Panc1 (cell line): Measurements from ENCODE around the gene NTRK3. TPM values are rescaled to one million over a fixed set of nuclear protein-coding genes. Genes with fewer than 3 reads are reported as not detected.

ENCODE experiments used
- ATAC-seq: fragments of 200-7000 bp; cut with Tn5 transposase; 2 replicates; pipeline ENCODE4 v1.9.1; 2020; ENCODE audit warnings: mild to moderate bottlenecking, moderate library complexity
- BruUV-seq: library from RNA; stranded (reverse); fragments of 400-500 nt; replicated peaks from 2 replicates; lab custom pipeline; 2021; lab: Mats Ljungman, UMichigan
- CTCF ChIA-PET: fragments of 300-600 bp; sonication (Branson Sonifier 250); formaldehyde crosslinking; loops from one replicate; lab custom pipeline; 2022; ENCODE audit warnings: antibody characterized with exemption; lab: Charles Lee
- POLR2A ChIA-PET: fragments of 300-600 bp; sonication (Branson Sonifier 250); formaldehyde crosslinking; loops from one replicate; lab custom pipeline; 2022; ENCODE audit warnings: antibody characterized with exemption; lab: Charles Lee
- DNase-seq: peaks from one replicate; pipeline ENCODE4 v3.0.0-alpha.2; 2010; ENCODE audit warnings: low read depth, low spot score
- H3K27ac ChIP-seq: 2 replicates; pipeline ENCODE4 v1.5.1; 2011; ENCODE audit warnings: mild to moderate bottlenecking, low read length, inconsistent platforms
- H3K27me3 ChIP-seq: fragments of 200-500 bp; sonication (Bioruptor generic); 2 replicates; pipeline ENCODE4 v1.6.0; 2014; ENCODE audit warnings: low read length, inconsistent platforms; ENCODE audit not compliant: control insufficient read depth, insufficient read depth
- H3K36me3 ChIP-seq: fragments of 200-500 bp; sonication (Bioruptor generic); 2 replicates; pipeline ENCODE4 v1.5.1; 2014; ENCODE audit warnings: inconsistent platforms, mild to moderate bottlenecking, low read length, moderate library complexity; ENCODE audit not compliant: control insufficient read depth, insufficient read depth
- H3K4me1 ChIP-seq: 2 replicates; pipeline ENCODE4 v1.5.1; 2011; ENCODE audit warnings: inconsistent platforms, mild to moderate bottlenecking, low read length, moderate library complexity; ENCODE audit not compliant: control insufficient read depth, insufficient read depth
- H3K4me3 ChIP-seq, 2 experiments: 2 replicates each; pipeline ENCODE4 v1.5.1; 2011 to 2012; ENCODE audit warnings: low read depth in 2 of 2, low read length in 2 of 2, mild to moderate bottlenecking in 2 of 2, inconsistent platforms in 1 of 2, moderate library complexity in 1 of 2
- H3K9me3 ChIP-seq: fragments of 200-500 bp; sonication (Bioruptor generic); 2 replicates; pipeline ENCODE4 v1.5.1; 2014; ENCODE audit warnings: low read depth, mild to moderate bottlenecking, inconsistent platforms, low read length, moderate library complexity; ENCODE audit not compliant: control insufficient read depth, insufficient read depth
- POLR2AphosphoS5 ChIP-seq: IDR thresholded peaks from 2 replicates; pipeline ENCODE4 v1.6.1; 2012; ENCODE audit warnings: mild to moderate bottlenecking, low read depth, low read length, moderate library complexity
- SIN3A ChIP-seq: IDR thresholded peaks from 2 replicates; pipeline ENCODE4 v1.6.1; 2012; ENCODE audit warnings: low read depth, mild to moderate bottlenecking, low read length, moderate library complexity, borderline replicate concordance; ENCODE audit not compliant: insufficient read depth
- TCF7L2 ChIP-seq: IDR thresholded peaks from 2 replicates; pipeline ENCODE4 v1.6.1; 2011; ENCODE audit warnings: mild to moderate bottlenecking, low read depth, low read length, inconsistent platforms
- in situ Hi-C: cut with HindIII; loops from 2 replicates; pipeline ENCODE4 v1.10.0; 2016; ENCODE audit warnings: low sequenced_read_pairs, low pct_unique_long_range_greater_than_20kb
- intact Hi-C: fragments of 100-400 bp; cut with micrococcal nuclease; formaldehyde crosslinking; loops from one replicate; pipeline ENCODE4 v1.10.0; 2022; ENCODE audit not compliant: unreplicated experiment
- total RNA-seq: library from RNA; stranded (reverse); gene quantifications from one replicate; pipeline ENCODE4 v1.2.1, GENCODE V29; 2021; ENCODE audit not compliant: unreplicated experiment
- TF ChIP-seq, protein P1 (sequence below), 2 experiments: IDR thresholded peaks; 2 replicates each; pipeline ENCODE4 v1.6.1; 2011 to 2012; ENCODE audit warnings: low read depth in 2 of 2, control low read depth in 1 of 2, low read length in 1 of 2, mild to moderate bottlenecking in 1 of 2, moderate library complexity in 1 of 2; ENCODE audit not compliant: insufficient read depth in 1 of 2
- TF ChIP-seq, protein P2 (sequence below): fragments of 450-650 bp; IDR thresholded peaks from 2 replicates; pipeline ENCODE4 v1.5.1; 2017; ENCODE audit warnings: mild to moderate bottlenecking

Gene NTRK3
- total RNA-seq, 1 experiment from 2014 or later = not detected

DNA sequence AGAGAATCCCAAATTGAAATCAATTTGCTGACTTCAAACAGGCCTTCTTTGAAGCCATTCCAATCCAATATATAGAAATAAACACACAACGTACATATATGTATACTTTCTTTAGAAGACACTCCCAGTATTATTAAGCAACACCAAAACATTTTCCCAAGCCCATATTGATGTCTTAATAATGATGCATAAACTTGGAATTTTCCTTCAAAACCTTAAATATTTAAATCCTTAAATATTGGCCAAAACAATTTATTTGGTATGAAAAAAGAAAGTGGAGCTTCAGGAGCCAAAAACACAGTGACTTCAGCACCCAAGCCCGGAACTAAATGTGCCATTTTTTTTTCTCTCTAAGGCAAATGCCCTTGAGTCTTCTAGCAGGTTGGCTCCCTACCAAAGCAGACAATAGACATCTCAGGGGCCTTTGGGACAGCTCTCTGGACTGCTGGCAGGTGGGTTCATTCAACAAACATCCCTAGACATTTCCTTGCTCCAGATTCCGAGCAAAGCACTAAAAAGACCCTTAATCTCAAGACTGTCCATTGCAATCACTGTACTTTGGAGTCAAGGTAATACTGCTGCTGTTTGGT, 384.7 kb downstream of the NTRK3 start:
- Histone ChIP-seq H3K27me3 (no peaks in the 10 kb centered on the region), H3K27ac (no peak overlapping the region), H3K4me3 (no peak overlapping the region), H3K4me1 (no peaks in the 10 kb centered on the region), H3K9me3 (no peaks in the 10 kb centered on the region), H3K36me3 (no peaks in the 10 kb centered on the region)
- TF ChIP-seq POLR2AphosphoS5 (no peak), TCF7L2 (no peak), SIN3A (no peak)
- TF ChIP-seq, protein P1, sequence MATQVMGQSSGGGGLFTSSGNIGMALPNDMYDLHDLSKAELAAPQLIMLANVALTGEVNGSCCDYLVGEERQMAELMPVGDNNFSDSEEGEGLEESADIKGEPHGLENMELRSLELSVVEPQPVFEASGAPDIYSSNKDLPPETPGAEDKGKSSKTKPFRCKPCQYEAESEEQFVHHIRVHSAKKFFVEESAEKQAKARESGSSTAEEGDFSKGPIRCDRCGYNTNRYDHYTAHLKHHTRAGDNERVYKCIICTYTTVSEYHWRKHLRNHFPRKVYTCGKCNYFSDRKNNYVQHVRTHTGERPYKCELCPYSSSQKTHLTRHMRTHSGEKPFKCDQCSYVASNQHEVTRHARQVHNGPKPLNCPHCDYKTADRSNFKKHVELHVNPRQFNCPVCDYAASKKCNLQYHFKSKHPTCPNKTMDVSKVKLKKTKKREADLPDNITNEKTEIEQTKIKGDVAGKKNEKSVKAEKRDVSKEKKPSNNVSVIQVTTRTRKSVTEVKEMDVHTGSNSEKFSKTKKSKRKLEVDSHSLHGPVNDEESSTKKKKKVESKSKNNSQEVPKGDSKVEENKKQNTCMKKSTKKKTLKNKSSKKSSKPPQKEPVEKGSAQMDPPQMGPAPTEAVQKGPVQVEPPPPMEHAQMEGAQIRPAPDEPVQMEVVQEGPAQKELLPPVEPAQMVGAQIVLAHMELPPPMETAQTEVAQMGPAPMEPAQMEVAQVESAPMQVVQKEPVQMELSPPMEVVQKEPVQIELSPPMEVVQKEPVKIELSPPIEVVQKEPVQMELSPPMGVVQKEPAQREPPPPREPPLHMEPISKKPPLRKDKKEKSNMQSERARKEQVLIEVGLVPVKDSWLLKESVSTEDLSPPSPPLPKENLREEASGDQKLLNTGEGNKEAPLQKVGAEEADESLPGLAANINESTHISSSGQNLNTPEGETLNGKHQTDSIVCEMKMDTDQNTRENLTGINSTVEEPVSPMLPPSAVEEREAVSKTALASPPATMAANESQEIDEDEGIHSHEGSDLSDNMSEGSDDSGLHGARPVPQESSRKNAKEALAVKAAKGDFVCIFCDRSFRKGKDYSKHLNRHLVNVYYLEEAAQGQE (IDR thresholded peaks at IDR 0.05; ENCODE audit: insufficient read depth in 1 of 2, low read depth in 2 of 2, low read length in 1 of 2) = no peak
- TF ChIP-seq, protein P2, sequence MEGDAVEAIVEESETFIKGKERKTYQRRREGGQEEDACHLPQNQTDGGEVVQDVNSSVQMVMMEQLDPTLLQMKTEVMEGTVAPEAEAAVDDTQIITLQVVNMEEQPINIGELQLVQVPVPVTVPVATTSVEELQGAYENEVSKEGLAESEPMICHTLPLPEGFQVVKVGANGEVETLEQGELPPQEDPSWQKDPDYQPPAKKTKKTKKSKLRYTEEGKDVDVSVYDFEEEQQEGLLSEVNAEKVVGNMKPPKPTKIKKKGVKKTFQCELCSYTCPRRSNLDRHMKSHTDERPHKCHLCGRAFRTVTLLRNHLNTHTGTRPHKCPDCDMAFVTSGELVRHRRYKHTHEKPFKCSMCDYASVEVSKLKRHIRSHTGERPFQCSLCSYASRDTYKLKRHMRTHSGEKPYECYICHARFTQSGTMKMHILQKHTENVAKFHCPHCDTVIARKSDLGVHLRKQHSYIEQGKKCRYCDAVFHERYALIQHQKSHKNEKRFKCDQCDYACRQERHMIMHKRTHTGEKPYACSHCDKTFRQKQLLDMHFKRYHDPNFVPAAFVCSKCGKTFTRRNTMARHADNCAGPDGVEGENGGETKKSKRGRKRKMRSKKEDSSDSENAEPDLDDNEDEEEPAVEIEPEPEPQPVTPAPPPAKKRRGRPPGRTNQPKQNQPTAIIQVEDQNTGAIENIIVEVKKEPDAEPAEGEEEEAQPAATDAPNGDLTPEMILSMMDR = no peak
- no TSS peak for BruUV-seq
- CTCF ChIA-PET = no interaction called here
- POLR2A ChIA-PET = no interaction called here
- intact Hi-C loops (no loop called here), in situ Hi-C loops (no loop called here)
- DNase-seq (no peak), ATAC-seq (no peak)

DNA sequence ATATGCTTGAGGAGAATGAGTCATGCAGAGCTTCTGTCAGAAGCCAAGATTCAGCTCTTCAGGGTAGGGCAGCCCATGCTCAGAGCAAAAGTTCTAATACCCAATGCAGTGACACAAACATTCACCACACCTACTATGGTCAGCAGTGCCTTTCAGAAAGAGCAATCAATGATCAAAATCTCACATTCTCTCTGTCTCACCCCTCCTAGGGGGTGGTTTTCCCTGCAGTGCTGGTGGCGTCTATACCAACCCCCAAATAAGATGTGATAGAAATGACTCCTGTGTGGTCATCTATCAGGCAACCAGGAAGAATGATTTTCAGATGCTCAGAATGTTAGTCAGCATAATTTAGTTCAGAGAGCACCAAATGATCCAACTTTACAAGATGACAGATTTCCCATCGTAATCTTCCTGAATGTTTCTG, 385.3 kb downstream of the NTRK3 start:
- Histone ChIP-seq H3K4me3 (no peak overlapping the region), H3K27ac (no peak overlapping the region), H3K36me3 (no peaks in the 10 kb centered on the region), H3K27me3 (no peaks in the 10 kb centered on the region), H3K4me1 (no peaks in the 10 kb centered on the region), H3K9me3 (no peaks in the 10 kb centered on the region)
- no TSS peak for BruUV-seq
- intact Hi-C loops (no loop called here), in situ Hi-C loops (no loop called here)
- CTCF ChIA-PET = no interaction called here
- TF ChIP-seq, protein P1 (IDR thresholded peaks at IDR 0.05; ENCODE audit: insufficient read depth in 1 of 2, low read depth in 2 of 2, low read length in 1 of 2) = no peak
- no peak for TF ChIP-seq TCF7L2
- TF ChIP-seq POLR2AphosphoS5 = no peak
- TF ChIP-seq, protein P2 = no peak
- no peak for TF ChIP-seq SIN3A
- no peak for ATAC-seq
- POLR2A ChIA-PET = no interaction called here
- no peak for DNase-seq
